ENCODE measurements around the gene SAYSD1. TPM values are rescaled to one million over a fixed set of nuclear protein-coding genes. Genes with fewer than 3 reads are reported as not detected.

SAYSD1 gene
- total RNA-seq, 1 donor from 2014 or later, result 15.2 TPM

DNA sequence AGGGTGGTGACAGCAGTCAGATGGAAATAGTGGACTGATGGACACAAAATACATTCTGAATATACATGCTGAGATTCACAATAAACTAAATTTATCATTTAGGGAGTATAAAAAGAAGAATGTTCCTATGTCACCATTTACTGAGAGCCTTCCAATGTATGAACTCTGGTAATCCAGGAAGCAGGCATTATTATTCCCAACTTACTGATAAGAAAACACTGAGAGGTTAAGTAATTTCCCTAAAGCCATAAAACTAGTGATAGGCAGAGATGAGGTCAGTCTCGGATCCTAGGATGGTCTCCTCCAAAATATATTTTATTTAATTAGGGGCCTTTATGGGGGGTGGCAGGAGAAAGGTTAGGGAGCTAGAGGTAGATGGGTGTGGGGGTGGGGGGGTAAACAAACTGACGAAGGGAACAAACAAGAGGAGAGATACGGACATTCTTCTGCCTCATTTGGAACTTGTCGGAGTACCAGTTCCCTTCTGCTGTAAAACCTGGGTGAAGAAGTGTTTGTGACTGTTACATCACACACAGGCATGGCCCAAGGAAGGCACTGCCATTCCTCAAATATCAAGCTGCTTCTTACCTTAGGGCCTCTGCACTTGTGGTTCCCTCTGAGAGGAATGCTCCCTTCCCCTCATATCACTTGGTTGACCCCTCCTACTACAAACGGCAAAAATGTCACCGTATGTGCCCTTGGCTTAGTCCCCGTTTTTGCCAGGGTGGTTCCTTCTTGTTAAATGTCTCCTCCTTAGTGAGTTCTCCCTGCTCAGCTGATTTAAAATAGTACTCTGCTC lies 6.7 kb downstream of the SAYSD1 start:
- no peak for DNase-seq (ENCODE audit: low read depth)

DNA sequence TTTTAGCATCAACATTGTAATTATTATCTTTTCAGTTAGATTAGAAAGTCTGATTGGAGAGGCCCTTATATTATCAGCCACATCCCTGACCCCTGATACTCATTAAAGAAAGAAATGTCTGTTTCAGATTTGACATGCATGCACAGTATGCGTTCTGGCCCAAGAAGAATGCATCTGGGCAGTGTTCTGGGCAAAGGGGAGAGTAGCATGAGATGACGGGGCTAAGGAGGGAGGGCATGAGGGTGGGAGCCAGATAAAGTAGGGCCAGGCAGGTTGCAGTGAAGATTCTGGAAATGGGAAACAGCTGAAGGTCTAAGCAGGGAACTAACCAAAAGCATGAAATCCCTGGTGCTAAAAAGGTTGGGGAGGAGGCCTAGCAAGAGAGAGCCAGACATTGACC lies 7.3 kb downstream of the SAYSD1 start:
- DNase-seq (ENCODE audit: low read depth), result no peak

DNA sequence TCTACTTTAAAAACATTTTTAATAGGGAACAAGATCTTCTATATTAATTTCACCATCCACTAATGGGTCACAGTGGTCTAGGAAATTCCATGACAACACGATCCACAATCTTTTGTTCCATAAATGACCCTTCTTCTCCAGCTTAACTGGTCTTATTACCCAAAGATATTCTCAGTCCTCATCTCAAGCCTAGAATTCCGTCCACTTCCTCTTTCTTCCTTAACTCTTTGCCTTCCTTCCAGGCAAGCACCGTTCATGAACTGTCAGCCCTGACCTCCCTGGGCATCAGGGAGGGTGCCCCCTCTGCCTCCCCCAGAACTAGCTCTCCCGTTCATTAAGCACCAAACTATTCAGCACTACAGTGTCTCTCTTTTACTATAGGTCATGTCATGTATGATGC lies 8.0 kb downstream of the SAYSD1 start:
- no peak for DNase-seq (ENCODE audit: low read depth)

DNA sequence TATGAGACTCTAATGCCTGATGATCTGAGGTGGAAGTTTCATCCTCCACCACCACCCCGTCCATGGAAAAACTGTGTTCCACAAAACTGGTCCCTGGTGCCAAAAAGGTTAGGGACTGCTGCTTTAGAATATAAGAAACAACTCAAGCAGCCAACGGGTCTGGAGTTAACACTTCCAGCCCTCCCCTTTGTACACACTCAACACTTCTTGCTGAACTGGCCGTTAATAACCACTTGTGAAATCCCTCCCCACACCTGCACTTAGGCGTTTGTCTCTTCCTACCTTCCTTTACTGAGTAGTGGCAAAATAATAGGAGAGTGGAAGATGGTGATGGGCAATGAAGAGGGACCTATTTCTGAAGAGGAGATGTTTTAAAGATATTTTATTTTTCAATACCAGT lies 10.5 kb downstream of the SAYSD1 start:
- DNase-seq (ENCODE audit: low read depth), result no peak

DNA sequence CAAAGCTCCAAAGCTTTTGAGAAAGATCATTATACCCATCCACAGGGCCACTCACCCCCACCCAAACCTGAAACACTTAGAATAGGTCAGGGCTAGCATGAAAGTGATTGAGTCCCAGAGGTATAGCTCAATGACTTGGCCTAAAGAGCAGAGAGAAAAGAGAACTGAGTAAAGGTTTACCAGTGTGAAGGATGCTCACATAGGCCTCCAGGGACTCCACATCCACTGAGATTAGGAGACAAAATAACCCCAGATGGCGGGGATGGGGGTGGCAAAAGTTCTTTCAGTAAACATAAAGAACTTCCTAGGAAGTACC lies 12.2 kb downstream of the SAYSD1 start:
- no peak for DNase-seq (ENCODE audit: low read depth)

DNA sequence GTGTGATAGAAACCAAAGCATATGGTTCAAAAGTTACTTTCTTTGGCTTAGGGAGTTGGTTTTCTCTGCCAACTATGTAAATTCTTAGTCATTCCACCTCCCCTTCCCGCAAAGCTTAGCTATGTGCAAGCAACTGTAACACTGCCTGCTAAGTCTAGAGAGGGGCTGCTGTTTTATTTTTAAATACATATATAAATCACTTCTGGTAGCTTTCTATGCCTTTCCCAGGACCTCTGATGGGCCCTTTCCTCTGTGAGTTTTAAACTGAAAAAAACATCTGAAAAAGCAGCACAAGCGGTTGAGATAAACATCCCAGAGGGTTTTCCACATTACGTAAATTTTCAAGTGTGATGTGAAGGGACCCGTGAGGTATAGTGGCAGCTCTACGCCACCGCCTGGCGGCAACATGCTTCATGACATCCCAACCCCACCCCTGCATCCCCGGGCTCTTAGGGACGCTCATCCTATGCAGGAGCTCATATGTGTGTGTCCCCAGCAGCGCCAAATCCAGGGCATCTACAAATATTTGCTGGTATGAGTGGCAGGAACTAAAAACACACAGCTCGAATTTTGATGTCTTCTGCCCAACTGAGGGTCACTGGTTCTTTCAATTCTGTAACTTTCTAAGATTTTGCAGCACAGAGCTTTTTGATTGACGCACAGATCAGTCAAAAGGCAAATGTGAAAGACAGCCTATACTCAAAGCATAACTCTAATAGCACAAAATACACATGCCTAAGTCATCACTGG lies 12.7 kb downstream of the SAYSD1 start:
- no peak for DNase-seq (ENCODE audit: low read depth)

DNA sequence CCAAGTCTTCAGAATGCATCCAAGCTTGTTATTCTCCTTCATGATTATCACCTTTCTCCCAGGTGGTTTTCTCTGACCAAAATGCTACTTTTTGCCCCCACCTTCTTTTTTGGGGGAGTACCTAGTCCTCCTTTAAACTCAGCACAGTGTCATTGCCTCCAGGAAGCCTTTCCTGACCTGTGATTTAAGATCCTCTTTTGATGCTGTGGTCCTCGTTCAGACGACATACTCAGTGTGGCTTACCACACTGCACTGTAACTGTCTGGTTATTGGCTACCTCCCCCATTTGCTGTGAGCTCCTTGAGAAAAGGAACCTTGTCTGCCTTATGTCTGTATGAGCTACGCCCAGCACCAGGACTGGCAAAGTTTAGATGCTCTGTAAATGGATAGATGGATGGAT lies 14.6 kb downstream of the SAYSD1 start:
- DNase-seq (ENCODE audit: low read depth), result no peak

DNA sequence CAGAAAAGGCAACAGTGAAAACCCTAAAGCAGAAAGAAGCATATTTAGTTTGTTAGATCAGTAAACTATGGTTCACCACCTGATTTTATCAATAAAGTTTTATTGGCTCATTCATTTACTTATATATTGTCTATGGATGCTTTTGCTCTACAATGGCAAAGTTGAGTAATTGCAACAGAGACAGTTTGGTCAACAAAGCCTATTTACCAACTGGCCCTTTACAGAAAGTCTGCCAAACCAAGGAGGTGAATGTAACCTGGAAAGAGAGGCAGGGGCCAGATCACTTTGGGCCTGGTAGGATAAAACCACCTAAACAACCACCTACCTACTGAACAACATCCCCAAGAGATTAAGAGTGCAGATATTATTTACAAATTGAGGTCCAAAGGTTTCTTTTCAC lies 19.4 kb downstream of the SAYSD1 start:
- DNase-seq (ENCODE audit: low read depth), result no peak

DNA sequence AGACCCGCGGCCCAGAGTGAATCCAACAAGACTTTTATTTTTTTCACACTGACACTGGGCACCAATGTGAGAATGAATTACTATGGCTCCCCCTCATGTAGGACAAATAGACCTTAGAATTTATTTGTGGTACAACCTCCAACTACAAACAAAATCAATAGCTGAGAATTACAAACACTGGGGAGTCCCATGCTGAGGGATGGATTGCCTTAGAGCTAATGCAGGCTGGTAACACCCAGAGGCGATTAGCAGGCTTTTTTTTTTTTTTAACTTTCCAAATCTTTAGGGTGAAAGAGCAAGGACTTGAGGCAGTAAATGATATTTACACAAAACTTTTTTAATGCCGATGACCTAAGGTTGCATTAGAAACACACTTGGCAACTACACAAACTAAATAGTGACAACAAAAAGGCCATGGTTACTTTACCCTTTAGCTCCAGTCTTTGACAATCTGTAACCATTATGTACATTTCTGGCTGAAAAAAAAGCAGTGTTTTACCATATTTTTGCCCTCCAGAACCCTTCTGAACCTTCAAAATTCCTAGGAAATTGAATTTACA lies 21.8 kb downstream of the SAYSD1 start:
- no peak for DNase-seq (ENCODE audit: low read depth)

DNA sequence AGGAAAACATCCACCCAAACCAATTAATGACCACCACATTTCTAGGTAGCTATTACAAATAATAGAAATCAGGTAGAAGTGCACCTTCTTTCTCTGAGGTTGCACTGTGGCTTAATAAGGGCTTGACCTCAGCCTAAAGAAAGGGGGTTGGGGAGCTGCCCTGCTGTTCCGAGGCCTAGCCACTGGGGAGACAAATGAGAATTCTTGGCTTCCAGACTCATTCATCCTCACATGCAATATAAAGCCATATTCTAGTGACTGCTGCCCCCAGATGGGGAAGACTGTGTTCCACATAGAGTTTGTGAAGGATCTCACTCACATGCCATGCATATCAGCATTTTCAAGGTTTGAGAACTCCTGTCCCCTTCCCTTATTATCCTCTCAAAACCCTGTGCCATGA lies 22.9 kb downstream of the SAYSD1 start:
- no peak for DNase-seq (ENCODE audit: low read depth)

DNA sequence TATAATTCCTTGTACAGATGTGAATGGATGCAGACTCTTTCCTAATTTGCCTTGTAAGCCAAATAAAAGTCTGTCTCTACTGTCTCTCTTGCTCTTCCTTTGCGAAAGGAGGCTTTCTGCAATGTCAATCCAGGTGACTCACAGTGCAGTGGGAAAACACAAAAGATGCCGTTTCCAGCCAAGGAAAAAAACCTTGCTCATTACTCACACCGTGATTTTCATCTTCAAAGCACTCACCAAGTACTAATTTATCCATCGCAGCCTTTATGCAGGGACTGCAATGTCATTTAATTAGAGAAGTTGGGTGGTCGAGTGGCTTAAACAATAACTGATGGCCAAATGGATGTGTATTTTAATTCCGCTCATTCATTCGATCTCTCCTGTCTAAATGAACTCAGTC lies 23.8 kb downstream of the SAYSD1 start:
- DNase-seq (ENCODE audit: low read depth), result no peak

DNA sequence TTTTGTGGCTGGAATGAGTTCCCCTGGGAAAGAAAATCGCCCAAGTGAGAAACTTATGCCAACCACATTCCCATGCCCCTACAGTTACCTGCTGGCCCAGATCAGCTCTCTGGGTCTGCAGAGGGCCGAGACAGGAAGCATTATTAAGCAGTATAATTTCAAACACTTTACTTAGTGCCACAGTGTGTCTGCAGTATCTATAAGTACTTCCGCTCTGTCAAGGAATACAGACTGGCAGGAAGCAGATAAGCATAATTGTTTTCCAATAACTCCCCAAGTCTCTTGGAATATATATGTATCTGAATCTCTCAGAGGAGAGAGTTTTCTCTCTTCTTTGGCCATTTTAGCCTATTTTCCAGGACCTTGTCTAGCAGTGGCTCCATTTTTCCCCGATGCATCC lies 24.9 kb downstream of the SAYSD1 start:
- no peak for DNase-seq (ENCODE audit: low read depth)

DNA sequence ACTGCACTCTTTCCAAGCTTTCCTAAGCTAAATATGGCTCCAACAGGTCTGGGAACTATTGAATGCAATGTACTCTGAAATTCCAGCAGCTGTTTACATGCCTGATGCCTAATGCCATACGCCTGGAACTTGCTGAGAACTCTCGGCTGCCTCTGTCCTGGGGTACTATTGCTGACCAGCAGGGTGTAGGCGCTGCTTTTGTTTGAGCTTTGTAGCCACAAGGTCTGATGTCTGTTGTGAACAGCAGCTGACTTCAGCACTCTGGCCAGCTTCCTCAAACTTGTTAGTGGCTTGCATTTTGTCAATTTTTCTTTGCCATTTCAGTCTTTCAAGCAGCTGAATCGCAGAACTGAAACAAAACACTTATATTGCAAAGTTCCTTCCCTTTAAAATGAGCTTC lies 26.7 kb downstream of the SAYSD1 start:
- DNase-seq (ENCODE audit: low read depth), result peak; percentile 70

DNA sequence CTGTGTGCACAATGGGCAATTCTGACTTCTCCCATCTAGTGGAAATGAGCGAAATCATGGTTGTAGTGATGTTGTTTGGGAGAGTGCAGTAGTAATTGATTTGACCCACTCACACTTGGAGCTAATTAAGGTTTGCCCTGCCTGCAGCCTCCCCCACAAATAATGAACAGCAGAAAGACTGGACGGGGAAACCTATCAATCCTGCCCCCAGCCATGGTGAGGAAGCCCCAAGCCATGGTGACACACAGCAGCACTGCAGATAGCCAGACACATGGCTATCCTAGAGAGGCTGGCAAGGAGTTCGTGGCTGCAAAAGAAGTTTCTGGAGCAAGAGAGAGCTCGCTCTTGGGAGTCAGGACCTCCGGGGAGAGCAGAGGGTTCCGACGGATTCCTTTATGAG lies 27.8 kb downstream of the SAYSD1 start:
- no peak for DNase-seq (ENCODE audit: low read depth)

DNA sequence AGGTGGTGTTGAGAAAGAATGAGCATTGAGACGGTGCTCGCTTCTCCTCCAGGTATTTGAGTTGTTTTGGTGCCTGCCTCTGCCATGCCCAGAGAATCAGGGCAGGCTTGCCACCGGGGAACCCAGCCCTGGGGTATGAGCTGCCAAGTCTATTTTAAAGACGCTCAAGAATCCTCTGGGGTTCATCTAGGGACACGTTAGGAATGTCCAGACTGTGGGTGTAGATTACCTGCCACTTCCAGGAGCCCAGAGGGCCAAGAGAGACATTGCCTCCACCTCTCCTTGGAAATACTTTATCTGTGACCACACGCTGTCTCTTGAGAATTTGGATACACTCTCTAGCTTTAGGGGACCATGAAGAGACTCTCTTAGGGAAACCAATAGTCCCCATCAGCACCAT lies 28.3 kb downstream of the SAYSD1 start:
- DNase-seq (ENCODE audit: low read depth), result no peak

DNA sequence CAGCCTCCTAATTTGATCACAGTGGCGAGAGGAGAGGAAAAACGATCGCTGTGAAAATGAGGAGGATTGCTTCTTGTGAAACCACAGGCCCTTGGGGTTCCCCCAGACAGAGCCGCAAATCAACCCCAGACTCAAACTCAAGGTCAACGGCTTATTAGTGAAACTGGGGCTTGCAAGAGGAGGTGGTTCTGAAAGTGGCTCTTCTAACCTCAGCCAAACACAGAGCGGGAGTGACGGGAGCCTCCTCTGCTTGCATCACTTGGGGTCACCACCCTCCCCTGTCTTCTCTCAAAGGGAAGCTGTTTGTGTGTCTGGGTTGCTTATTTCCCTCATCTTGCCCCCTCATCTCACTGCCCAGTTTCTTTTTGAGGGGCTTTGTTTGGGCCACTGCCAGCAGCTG lies 28.7 kb downstream of the SAYSD1 start:
- no peak for DNase-seq (ENCODE audit: low read depth)

DNA sequence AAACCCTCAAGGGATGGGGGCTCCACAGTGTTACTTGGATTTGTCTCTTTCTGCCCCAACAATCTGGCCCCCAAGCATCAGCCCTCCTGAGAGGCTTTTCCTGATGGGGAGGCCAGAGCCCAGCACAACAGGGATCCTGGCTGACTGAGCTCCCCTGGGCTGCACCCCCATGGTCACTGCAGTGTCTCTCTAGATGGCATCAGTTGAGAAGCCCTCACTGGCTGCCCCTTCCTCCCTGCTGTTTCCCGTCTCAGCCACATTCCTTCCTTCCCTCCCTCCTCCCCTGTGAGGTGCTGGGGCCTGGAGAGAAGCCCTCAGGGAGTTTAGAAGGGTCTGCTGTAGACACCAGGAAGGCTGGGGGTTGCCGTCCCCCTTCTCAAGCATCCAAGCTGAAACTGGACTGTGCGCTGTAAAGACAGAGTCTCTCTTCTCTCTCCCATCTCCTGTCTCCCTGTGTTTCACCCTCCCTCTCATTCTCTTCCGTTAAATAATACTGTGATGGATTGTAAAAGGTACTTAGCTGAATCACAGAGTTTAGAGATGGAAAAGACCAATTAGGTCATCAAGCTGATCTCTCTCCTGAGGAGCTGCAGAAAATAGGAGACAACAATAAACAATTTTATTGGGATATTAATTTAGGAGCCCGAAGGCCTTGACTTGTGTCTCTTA lies 29.7 kb downstream of the SAYSD1 start:
- no peak for DNase-seq (ENCODE audit: low read depth)

DNA sequence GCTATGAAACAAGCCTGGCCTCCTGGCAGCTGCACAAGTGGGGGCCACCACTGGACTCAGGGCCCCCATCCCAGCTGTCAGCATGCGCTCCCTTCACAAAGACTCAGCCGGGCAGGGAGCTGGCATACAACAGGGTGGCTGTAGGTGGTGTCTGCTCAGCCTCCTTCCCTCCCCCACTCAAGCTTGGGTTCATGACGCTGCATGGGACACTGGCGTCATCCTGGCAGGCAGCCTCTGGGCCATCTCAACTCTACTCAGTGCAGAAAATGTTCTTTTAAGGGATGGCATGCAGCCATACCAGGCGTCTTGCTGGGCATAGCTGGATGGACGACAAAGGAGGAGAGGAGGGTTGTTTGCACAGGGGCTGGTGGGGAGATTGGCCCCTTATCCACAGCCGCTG lies 30.5 kb downstream of the SAYSD1 start:
- DNase-seq (ENCODE audit: low read depth), result no peak

DNA sequence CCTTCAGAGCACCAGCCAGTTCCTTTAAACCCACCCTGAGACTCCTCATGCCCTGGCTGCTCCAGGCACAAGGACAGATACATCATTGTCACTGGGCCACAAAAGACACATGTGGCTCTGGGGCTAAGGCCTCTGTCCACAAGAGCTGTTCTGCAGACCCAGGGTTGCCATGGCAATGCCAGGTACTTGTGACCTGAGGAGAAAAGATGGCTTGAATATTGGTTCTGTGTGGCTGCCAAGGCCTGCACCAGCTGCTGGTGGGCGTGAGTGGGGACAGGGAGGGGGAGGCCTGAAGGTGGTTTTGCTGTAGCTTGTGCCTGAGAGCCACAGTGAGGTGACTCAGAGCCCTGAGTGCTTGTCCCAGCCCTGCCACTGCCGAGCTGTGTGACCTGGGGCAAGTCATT lies 31.8 kb downstream of the SAYSD1 start:
- DNase-seq (ENCODE audit: low read depth), result peak; percentile 1

DNA sequence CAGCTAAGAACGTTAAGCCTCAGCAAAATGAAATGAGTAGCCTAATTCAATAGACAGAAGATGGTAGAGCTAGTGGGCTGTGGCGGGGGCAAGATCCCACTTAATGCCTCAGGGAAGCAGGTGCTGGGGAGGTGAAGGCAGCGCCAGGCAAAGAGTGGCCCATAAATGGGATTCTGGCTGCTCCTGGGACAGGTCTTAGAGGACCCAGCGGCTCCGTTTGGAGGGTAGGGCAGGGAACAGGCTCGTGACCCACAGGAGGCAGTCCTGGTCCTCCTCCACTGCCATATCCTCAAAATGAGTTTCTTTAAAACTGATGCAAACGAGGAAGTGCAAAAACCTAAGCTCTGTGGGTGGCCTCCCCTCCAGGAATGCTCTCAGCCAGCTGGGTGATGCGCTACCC lies 32.7 kb downstream of the SAYSD1 start:
- DNase-seq (ENCODE audit: low read depth), result no peak

DNA sequence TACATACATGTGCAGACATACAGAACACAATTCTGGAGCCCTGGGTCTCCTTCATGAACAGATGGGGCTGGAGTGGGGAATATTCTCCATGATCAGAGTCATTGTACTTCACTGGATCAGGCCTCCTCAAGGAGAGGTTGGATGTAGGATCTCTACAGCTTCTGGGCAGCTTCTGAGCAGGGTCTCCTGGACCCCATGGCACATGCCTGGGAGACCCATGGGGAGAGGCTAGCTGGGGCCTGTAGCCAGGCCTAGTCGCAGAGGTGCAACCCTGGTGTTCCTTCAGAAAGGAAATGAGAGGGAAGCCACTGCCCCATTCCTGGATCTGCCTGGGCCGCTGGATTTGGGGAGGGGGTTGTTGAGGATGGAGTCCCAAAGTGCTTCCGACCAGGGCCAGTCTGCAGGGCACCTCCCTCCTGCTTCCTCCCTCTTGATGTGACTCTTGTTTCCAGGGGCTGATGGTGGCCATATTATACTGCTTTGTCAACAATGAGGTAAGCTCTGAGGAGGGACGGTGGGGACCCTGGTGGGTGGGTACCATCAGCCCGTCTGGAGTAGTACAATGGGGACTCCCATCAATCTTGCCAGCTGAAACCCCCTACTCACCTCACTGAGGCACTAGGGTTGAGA lies 34.6 kb downstream of the SAYSD1 start:
- DNase-seq (ENCODE audit: low read depth), result no peak

Data from myocyte (in vitro differentiated cells).